RPMI8226 (cell line): ENCODE data around the gene CDHR2.

Experiments
- DNase-seq: peaks from one replicate; pipeline ENCODE4 v3.0.0-alpha.2; 2015

CDHR2 gene

GRCh38 chr5:176597417-176598389 lies 48.6 kb downstream of the CDHR2 start:
- no peak for DNase-seq

- DNase-seq = peak; percentile 84
Observed at GRCh38 chr5:176599749-176600430, 50.7 kb downstream of the CDHR2 start.

- no peak for DNase-seq
Observed at GRCh38 chr5:176601901-176602482, 52.9 kb downstream of the CDHR2 start.

- DNase-seq = no peak
Observed at GRCh38 chr5:176603091-176603490, 53.9 kb downstream of the CDHR2 start.

- no peak for DNase-seq
Observed at GRCh38 chr5:176606032-176606431, 56.9 kb downstream of the CDHR2 start.

GRCh38 chr5:176606875-176607274 lies 57.7 kb downstream of the CDHR2 start:
- no peak for DNase-seq

- peak; percentile 65 for DNase-seq
Observed at GRCh38 chr5:176608142-176608705, 59.1 kb downstream of the CDHR2 start.

- no peak for DNase-seq
Observed at GRCh38 chr5:176608937-176609723, 60.0 kb downstream of the CDHR2 start.

- peak; percentile 81 for DNase-seq
Observed at GRCh38 chr5:176609724-176610434, 60.7 kb downstream of the CDHR2 start, which contains the start of gene GPRIN1. GPRIN1 (minus strand) TSS chr5:176610156; CDS start chr5:176599834, 10,322 bp downstream.

- DNase-seq = no peak
Observed at GRCh38 chr5:176610435-176610773, 61.3 kb downstream of the CDHR2 start.

- peak; percentile 77 for DNase-seq
Observed at GRCh38 chr5:176611435-176611834, 62.3 kb downstream of the CDHR2 start.

- no peak for DNase-seq
Observed at GRCh38 chr5:176612008-176612407, 62.9 kb downstream of the CDHR2 start.

GRCh38 chr5:176612855-176613254 lies 63.7 kb downstream of the CDHR2 start:
- DNase-seq = no peak

- no peak for DNase-seq
Observed at GRCh38 chr5:176614805-176615478, 65.8 kb downstream of the CDHR2 start.

- no peak for DNase-seq
Observed at GRCh38 chr5:176616511-176616910, 67.4 kb downstream of the CDHR2 start.

GRCh38 chr5:176618783-176619182 lies 69.6 kb downstream of the CDHR2 start:
- no peak for DNase-seq

GRCh38 chr5:176619203-176619568 lies 70.0 kb downstream of the CDHR2 start:
- no peak for DNase-seq

GRCh38 chr5:176619569-176620332 lies 70.6 kb downstream of the CDHR2 start:
- DNase-seq = no peak

- no peak for DNase-seq
Observed at GRCh38 chr5:176620333-176620981, 71.3 kb downstream of the CDHR2 start.

- DNase-seq = peak; percentile 32
Observed at GRCh38 chr5:176621661-176622079, 72.5 kb downstream of the CDHR2 start.
